Measurements from ENCODE around the gene ZNF30.

DNA sequence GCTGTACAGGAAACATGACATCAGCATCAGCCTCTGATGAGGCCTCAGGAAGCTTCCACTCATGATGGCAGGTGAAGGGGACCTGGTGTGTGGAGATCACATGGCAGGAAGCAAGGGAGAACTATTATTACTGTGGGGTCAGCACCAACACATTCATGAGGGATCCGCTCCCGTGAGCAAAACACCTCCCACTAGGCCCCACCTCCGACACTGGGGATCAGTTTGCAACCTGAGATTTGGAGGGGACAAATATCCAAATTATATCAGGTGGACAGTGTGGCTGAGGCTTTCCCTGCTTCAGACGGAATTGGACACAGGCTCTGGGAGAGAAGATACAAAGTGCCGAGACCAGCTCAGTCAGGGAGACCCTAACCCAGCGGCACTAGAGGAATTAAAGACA is 43.0 kb downstream of the ZNF30 start:
- TF ChIP-seq, protein P1, sequence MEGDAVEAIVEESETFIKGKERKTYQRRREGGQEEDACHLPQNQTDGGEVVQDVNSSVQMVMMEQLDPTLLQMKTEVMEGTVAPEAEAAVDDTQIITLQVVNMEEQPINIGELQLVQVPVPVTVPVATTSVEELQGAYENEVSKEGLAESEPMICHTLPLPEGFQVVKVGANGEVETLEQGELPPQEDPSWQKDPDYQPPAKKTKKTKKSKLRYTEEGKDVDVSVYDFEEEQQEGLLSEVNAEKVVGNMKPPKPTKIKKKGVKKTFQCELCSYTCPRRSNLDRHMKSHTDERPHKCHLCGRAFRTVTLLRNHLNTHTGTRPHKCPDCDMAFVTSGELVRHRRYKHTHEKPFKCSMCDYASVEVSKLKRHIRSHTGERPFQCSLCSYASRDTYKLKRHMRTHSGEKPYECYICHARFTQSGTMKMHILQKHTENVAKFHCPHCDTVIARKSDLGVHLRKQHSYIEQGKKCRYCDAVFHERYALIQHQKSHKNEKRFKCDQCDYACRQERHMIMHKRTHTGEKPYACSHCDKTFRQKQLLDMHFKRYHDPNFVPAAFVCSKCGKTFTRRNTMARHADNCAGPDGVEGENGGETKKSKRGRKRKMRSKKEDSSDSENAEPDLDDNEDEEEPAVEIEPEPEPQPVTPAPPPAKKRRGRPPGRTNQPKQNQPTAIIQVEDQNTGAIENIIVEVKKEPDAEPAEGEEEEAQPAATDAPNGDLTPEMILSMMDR (IDR thresholded peaks at IDR 0.05), result no peak
- no peak for TF ChIP-seq POLR2A (IDR thresholded peaks at IDR 0.05)
